Measurements from ENCODE around the gene TSKU. TPM values are rescaled to one million over a fixed set of nuclear protein-coding genes. Genes with fewer than 3 reads are reported as not detected.
"Not testable (repeated sequence)": the region's sequence is repeated elsewhere in the genome, so short reads cannot be mapped to it uniquely, and the experiment has no call there.

Gene TSKU
- 6.9 TPM for total RNA-seq
- long read RNA-seq, transcript TSKU-201 (2 exons, 2,712 nt) = major isoform, 25 of 28 reads
- long read RNA-seq, partial matches to known transcripts = 0 of 28 reads
- long read RNA-seq, other reads (novel, unspliced or antisense) = 3 of 28 reads

- no peak for DNase-seq (ENCODE audit: low spot score)
- intact Hi-C loops (cut with DNase I) = no loop called here
Observed at GRCh38 chr11:76783294-76783895, at the start of gene TSKU. Gene TSKU (plus strand): TSS chr11:76783356. CDS start chr11:76795617, 12,261 bp downstream.

- DNase-seq (ENCODE audit: low spot score) = not testable (repeated sequence)
- intact Hi-C loops (cut with DNase I) = loop anchor here (1.0 to 5.0 kb wide), 2 partner anchors 65 to 183 kb away; no protein-coding TSS in a partner anchor
Observed at GRCh38 chr11:76733906-76734305, 49.2 kb upstream of the TSKU start.

- intact Hi-C loops (cut with DNase I) = loop anchor here (5.0 kb wide), 1 partner anchor 183 kb away; no protein-coding TSS in a partner anchor
- DNase-seq (ENCODE audit: low spot score) = no peak
Observed at GRCh38 chr11:76734456-76735420, 48.4 kb upstream of the TSKU start.

- intact Hi-C loops (cut with DNase I) = no loop called here
- DNase-seq (ENCODE audit: low spot score) = no peak
Observed at GRCh38 chr11:76735841-76736240, 47.3 kb upstream of the TSKU start.

GRCh38 chr11:76736266-76736665 is 46.9 kb upstream of the TSKU start:
- no peak for DNase-seq (ENCODE audit: low spot score)
- intact Hi-C loops (cut with DNase I) = no loop called here

- intact Hi-C loops (cut with DNase I) = no loop called here
- DNase-seq (ENCODE audit: low spot score) = no peak
Observed at GRCh38 chr11:76736773-76737495, 46.2 kb upstream of the TSKU start.

- no peak for DNase-seq (ENCODE audit: low spot score)
- intact Hi-C loops (cut with DNase I) = no loop called here
Observed at GRCh38 chr11:76738618-76739240, 44.4 kb upstream of the TSKU start.

- intact Hi-C loops (cut with DNase I) = no loop called here
- DNase-seq (ENCODE audit: low spot score) = no peak
Observed at GRCh38 chr11:76739798-76740197, 43.4 kb upstream of the TSKU start.

- DNase-seq (ENCODE audit: low spot score) = no peak
- intact Hi-C loops (cut with DNase I) = no loop called here
Observed at GRCh38 chr11:76740772-76741171, 42.4 kb upstream of the TSKU start.

GRCh38 chr11:76742902-76743301 is 40.3 kb upstream of the TSKU start:
- DNase-seq (ENCODE audit: low spot score) = no peak
- intact Hi-C loops (cut with DNase I) = no loop called here

- DNase-seq (ENCODE audit: low spot score) = no peak
- intact Hi-C loops (cut with DNase I) = no loop called here
Observed at GRCh38 chr11:76744186-76745043, 38.7 kb upstream of the TSKU start.

- intact Hi-C loops (cut with DNase I) = no loop called here
- DNase-seq (ENCODE audit: low spot score) = no peak
Observed at GRCh38 chr11:76745044-76745376, 38.1 kb upstream of the TSKU start.

- no peak for DNase-seq (ENCODE audit: low spot score)
- intact Hi-C loops (cut with DNase I) = no loop called here
Observed at GRCh38 chr11:76745561-76746207, 37.5 kb upstream of the TSKU start.

GRCh38 chr11:76747153-76747914 is 35.8 kb upstream of the TSKU start:
- intact Hi-C loops (cut with DNase I) = no loop called here
- no peak for DNase-seq (ENCODE audit: low spot score)

GRCh38 chr11:76747915-76748860 is 35.0 kb upstream of the TSKU start:
- DNase-seq (ENCODE audit: low spot score) = no peak
- intact Hi-C loops (cut with DNase I) = no loop called here

GRCh38 chr11:76748948-76749347 is 34.2 kb upstream of the TSKU start:
- DNase-seq (ENCODE audit: low spot score) = no peak
- intact Hi-C loops (cut with DNase I) = no loop called here
